ENCODE data around the gene SSX2IP.
"Not testable (repeated sequence)": the region's sequence is repeated elsewhere in the genome, so short reads cannot be mapped to it uniquely, and the experiment has no call there.

The SSX2IP gene, protein sequence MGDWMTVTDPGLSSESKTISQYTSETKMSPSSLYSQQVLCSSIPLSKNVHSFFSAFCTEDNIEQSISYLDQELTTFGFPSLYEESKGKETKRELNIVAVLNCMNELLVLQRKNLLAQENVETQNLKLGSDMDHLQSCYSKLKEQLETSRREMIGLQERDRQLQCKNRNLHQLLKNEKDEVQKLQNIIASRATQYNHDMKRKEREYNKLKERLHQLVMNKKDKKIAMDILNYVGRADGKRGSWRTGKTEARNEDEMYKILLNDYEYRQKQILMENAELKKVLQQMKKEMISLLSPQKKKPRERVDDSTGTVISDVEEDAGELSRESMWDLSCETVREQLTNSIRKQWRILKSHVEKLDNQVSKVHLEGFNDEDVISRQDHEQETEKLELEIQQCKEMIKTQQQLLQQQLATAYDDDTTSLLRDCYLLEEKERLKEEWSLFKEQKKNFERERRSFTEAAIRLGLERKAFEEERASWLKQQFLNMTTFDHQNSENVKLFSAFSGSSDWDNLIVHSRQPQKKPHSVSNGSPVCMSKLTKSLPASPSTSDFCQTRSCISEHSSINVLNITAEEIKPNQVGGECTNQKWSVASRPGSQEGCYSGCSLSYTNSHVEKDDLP

DNA sequence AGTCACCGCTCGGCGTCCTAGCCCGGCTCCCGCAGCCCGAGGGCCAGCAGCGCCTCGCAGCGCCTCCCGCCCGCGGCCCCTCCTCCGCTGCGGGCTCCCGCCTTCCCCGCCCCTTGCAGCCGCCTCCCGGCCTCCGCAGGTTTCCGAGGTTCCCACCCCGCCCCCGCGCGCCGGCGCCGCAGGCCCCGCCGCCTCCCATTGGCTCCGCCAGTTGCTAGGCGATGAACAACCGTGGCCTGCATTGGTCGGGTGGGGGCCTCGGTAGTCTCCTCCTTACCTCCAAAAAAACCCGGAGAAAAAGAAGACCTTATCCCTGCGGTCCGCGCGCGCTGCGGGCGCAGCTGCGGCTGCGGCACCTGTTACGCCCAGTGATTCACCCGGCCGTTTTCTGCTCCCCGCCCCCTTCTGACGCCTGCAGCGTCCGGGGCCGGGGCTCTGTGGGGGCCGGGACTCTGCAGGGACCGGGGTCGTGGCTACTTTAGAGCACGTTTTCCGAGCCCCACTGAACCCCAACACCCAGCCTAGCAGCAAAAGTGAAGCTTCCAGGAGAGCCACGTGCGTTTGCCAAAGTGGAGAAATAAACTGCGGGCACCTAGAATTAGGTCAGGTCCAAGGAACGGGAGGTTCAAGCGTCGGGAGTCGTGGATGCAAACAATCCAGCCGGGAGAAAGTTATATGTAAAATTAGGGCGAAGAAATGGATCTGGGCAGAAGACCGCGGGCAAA is at the start of gene SSX2IP:
TSS of gene SSX2IP (minus strand) at position 65 of the 725 bp plus-strand sequence. CDS start 19,242 bp downstream, outside the sequence.
- DNase-seq (ENCODE audit: low read depth in 1 of 2, low spot score in 1 of 2): peak; percentile 99 to 100

DNA sequence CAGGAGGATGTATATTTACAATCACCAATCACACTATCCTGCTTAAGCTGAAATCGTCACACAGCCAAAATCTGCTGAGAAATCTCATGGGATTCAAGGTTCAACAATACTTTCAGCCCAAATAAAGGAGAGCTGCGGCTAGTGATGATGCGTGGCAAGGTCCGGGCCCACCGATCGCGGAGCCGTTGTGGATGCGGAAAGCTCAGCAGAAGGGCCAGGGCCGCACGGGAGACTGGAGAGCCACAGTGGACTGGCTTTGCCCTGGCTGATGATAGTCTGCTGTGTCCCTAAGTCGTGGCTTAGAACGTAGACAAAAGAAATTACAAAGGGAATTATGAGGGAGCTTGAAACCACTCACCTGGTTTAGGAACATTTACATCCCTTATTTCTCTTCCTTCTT is 48.0 kb upstream of the SSX2IP start:
- DNase-seq (ENCODE audit: low read depth in 1 of 2, low spot score in 1 of 2): no peak

DNA sequence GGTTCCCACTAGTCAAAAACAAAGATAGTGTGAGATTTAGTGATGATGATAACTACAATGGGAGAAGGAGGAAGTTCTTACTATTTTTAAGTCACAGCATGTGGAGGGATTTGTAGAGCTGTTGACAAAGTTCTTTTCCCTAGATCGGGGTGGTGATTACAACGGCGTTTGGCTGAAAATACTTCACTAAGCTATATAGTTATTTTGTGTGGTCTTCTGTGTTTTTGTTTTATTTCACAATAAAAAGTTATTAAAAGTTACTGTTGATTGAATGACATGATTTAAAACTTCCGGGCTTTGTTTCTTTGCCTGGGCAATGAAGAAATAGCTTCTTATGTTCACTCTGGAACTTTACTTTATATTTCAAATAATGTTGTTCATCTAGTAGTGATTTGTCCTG is 47.3 kb upstream of the SSX2IP start:
- no peak for DNase-seq (ENCODE audit: low read depth in 1 of 2, low spot score in 1 of 2)

DNA sequence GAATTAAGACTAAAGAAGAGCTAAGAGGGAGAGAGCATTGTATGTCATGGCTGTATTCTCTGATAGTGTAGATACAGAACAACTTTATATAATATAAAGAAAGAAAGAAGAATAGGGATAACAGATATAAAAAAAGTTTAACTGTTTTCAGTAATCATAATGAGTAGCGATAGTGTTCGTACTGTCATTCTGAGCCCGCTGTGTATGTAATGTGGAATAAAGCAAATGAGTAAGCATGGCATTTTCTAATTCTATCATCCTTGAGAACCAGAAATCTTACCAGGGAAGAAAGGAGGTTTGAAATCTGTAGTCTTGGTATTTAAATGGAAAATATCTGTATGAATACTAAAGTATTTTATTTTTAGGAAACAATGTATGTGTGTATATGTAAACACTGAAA is 46.7 kb upstream of the SSX2IP start:
- DNase-seq (ENCODE audit: low read depth in 1 of 2, low spot score in 1 of 2): no peak

DNA sequence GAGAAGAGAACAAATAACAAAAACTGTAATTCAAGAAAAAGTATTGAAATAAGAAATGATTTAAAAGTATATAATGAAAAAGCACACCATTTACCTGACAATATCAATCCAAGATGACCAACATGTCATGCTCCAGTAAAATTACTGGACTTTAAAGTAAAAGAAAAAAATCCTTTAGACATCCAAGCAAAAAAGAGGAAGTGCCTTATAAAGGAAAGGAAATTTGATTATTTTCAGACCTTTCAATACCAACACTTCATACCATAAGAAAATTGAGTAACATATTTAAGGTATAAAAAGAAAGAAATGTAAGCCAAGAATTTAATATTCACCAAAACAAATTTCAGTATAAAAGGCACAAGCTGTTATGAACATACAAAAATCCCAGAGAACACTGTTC is 46.2 kb upstream of the SSX2IP start:
- DNase-seq (ENCODE audit: low read depth in 1 of 2, low spot score in 1 of 2): no peak

DNA sequence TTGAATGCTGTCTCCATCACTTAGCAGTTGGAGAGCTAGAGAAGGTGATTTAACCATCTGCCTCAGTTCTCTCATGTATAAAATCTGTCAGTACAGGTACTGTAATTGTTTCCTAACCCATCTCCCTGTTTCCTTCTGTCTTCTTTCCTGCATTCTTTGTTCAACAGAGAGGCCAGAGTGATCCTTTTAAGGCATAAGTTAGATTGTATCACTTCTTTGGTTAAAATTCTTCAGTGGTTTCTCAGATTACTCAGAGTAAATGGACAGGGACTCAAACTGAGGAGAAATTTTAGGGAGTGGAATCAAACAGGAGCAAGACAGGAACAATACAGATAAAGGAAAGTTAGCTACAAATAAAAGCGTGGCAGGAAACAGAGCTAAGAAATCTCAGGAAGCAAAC is 45.2 kb upstream of the SSX2IP start:
- no peak for DNase-seq (ENCODE audit: low read depth in 1 of 2, low spot score in 1 of 2)

DNA sequence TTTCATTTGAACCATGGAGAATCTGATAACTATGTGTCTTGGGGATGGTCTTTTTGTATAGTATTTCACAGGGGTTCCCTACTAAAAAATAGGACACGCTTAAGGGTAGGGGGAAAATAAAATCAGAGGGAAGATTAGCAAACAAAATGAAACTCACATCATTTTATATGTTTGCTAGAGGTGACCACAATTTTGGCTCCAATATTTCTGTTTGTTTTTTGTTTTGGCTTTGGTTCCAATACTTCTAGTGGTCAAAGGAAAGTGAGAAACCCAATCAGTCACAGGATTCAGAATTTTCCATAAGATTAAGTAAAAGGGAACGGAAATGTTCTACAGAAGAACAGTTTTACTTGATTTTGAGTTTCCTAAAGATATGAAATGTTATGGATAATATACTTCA is 42.3 kb upstream of the SSX2IP start:
- DNase-seq (ENCODE audit: low read depth in 1 of 2, low spot score in 1 of 2): no peak

DNA sequence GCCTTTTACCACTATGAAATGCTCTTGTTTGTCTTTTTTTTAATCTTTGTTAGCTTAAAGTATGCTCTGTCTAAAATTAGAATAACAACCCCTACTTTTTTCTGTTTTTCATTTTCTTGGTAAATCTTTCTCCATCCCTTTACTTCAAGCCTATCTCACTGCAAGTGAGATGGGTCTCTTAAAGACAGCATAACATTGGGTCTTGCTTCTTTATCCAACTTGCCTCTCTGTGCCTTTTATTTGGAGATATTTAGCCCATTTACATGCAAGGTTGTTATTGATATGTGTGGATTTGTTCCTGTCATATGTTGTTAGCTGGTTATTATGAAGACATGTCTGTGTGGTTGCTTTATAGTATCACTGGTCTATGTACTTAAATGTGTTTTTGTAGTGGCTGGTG is 41.3 kb upstream of the SSX2IP start:
- no peak for DNase-seq (ENCODE audit: low read depth in 1 of 2, low spot score in 1 of 2)

DNA sequence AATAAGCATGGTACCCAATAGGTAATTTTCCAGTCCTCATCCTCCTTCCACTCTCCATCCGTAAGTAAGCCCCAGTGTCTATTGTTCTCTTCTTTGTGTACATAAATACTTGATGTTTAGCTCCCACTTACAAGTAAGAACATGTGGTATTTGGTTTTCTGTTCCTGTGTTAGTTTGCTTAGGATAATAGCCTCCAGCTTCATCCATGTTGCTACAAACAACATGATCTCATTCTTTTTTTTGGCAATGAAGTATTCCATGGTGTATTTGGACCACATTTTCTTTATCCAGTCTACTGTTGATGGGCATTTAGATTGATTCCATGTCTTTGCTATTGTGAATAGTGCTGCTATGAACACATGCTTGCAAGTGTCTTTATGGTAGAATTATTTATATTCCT is 37.5 kb upstream of the SSX2IP start:
- not testable (repeated sequence) for DNase-seq (ENCODE audit: low read depth in 1 of 2, low spot score in 1 of 2)

DNA sequence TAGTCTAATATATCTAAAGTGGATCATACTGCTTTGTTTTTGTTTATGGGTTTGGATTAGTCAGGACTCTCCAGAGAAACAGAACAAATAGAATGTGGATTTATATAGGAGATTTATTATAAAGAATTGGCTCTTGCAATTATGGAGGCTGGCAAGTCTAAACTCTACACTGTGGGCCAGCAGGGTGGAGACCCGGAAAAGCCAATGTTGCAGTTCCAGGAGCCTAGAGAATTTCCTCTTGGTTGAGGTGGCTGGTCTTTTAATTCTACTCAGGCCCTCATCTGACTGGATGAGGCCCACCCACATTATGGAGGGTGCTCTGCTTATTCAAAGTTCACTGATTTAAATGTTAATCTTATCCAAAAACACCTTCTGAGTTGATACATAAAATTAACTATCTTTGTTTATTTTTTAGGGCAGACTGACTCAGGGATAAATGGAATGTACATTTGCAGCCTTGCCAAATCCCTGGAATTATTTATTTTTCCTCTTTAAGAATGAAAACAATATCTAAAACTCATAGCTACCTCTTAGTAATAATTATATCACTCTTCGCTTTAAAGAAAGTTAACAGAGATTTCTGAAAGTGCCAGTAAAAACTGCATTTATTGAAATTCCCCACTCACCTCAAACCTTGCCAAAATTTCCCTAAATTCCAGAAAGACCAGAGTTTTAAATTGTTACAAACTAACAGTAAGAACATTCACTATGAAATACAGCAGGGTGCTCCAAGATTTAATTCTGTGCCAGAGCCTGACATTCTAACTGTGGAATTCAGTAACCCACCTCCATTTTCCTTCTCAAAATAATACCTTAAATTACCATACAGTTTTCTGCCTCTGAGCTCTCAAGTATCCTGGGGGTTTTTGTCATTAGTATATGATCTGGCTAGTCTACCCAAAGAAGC is 36.6 kb upstream of the SSX2IP start:
- DNase-seq (ENCODE audit: low read depth in 1 of 2, low spot score in 1 of 2): no peak

DNA sequence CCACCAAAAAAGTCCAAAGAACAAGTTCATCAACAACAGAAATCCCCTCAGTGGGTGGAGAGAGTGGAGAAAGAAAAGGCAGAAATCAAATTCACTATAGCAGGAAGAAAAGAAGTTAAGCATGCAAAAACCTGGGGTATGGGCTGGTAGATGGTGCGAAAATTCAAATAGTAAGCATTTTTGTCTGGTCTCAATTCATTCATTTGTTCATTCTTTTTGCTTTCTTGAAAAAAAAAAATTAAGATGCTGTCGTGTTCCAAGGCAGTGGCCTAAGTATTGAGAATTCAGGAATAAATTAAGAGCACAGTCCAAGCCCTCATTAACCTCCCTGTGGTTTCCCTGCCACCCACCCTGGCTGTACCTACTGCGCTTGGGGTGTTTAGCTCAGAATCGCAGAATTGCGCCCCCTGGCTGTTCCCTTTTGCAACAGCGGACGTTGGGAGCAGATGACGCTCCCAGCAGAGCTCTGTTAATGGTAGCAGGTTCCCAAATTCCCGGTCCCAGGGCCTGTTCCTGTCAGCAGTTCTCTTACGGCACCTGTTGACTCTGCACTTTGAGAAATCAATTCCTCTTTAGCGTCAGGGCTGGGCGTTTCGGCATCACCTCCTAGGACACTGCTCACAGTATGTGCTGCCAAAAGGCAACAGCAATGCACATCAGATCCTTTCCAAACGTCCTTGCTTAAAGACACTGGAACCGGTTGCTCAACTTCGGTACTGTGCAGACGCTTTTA is 34.0 kb upstream of the SSX2IP start:
- DNase-seq (ENCODE audit: low read depth in 1 of 2, low spot score in 1 of 2): peak in 1 of 2 donors; percentile 24

DNA sequence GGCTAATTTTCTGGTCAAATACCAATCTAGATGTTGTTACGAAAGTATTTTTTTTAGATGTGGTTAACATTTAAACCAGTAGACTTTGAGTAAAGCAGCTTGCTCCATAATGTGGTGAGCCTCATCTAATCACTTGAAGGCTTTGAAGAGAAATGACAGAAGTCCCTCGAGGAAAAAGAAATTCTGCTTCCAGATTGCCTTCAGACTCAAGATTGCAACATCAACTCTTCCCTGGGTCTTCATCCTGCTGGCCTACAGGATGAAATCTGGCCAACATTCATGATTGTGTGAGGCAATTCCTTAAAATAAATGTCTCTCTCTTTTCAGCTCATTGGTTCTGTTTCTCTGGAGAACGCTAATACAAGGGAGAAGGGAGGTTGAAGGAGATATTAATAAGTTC is 32.5 kb upstream of the SSX2IP start:
- DNase-seq (ENCODE audit: low read depth in 1 of 2, low spot score in 1 of 2): no peak

DNA sequence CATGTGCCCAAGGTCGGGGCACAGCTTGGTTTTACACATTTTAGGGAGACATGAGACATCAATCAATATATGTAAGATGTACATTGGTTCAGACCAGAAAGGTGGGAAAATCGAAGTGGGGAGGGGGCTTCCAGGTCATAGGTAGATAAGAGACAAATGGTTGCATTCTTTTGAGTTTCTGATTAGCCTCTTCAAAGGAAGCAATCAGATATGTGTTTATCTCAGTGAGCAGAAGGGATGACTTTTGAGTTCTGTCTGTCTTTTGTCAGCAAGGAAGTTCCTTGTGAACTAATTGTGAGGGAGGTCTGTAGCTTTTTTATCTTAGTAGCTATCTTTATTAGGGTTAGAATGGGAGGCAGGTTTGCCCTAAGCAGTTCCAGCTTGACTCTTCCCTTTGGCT is 31.6 kb upstream of the SSX2IP start:
- DNase-seq (ENCODE audit: low read depth in 1 of 2, low spot score in 1 of 2): not testable (repeated sequence)

DNA sequence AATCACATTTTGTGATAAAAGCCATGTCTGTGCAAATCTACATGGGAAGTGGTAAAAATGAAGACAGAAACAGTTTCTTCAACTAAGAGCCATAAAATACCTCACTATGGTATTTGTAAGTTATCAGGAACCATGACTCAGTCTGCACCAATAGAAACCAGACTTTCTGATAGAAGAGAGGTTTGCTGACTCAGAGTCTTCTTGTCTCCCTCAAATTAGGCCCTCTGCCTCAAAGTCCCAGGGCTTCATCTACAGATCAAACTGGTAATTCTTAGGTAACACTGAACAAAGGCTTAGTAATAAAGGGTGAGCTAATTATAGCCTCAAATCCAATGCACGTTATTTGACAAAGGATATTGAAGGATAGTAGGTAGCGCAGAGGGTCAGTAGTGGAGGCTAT is 30.9 kb upstream of the SSX2IP start:
- no peak for DNase-seq (ENCODE audit: low read depth in 1 of 2, low spot score in 1 of 2)

DNA sequence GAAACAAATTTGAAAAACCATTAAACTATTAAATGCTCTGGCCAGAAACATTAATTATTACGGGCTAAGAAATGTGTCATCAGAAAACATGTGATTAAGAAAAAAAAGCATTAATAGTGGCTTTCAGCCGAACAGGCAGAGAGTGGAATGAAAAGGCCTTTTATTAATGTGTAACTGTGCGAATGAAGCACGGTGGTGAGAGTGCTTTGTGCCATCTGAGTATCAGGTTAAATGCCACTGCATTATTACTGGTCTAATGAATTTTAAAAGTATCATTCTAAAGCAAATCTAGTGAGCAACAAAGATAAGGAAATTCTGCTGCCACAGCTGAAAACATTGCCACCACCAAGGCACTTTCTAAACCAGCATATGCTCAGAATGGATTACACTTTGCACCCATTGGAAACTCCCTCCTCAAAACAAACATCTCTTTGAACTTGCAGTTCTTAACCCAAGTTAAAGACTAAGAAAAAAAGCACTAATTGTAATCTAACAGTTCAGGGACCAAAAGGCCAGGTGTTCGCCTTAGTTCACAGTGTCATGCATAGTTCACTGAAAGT is 30.0 kb upstream of the SSX2IP start:
- no peak for DNase-seq (ENCODE audit: low read depth in 1 of 2, low spot score in 1 of 2)

DNA sequence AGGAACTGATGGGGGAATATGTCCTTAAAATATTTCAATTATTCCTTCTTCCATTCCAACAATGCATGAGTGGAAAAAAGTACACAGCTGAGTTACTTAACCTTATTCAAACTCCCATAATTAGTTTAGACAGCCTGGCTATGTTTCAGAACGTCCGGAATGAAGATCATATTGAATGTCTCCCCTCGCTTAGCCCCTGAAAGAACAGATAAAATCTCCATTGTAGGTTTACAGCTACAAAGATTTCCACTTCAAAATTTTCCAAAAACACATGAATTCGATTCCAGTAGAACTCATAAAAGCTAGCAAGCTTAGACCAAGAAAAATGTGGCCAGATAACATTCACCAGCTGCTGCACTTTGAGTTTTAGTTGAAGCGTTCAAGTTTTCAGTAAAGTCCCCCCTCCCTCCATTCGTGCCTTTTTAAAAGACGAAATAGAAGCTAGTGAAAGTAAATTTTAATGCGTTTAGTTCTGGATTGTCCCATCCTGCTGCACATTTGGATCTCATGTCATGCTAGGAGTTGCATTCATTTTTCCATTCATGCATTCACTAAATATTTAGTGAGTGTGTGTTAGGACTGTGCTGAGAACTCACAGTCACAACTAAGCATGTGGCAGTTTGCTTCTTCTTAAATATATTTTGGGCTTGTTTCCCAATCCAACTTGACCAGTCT is 29.4 kb upstream of the SSX2IP start:
- DNase-seq (ENCODE audit: low read depth in 1 of 2, low spot score in 1 of 2): no peak

DNA sequence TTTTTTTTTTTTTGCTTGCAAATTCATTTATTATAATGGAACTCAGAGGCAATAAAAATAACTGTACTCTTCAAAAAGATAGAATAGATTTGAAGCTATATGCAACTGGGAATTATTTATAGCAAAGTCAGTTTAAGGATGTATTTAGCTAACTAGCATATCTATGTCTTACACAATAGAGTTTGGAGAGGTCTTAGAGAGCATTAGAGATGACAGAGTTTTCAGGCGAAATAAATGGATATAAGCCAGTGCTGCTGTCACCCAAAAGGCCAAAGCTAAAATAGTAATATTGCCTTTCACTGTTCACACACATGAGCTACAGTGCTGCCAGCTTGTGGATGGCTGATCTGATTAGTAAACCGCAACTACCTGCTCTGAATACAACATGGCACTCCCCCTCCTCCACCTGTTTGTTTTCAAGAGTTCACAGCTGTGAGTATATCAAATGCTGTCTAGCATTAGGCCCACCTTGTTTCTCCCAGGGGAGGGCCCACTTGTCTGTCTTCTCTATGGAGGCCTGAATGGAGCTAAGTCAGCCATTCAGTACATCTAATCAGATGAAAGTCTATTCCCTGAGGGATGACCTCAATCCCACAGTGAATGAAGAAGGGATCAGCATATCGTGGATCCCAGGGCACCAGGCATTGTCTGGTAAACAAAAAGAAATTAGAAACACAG is 25.2 kb upstream of the SSX2IP start:
- no peak for DNase-seq (ENCODE audit: low read depth in 1 of 2, low spot score in 1 of 2)

DNA sequence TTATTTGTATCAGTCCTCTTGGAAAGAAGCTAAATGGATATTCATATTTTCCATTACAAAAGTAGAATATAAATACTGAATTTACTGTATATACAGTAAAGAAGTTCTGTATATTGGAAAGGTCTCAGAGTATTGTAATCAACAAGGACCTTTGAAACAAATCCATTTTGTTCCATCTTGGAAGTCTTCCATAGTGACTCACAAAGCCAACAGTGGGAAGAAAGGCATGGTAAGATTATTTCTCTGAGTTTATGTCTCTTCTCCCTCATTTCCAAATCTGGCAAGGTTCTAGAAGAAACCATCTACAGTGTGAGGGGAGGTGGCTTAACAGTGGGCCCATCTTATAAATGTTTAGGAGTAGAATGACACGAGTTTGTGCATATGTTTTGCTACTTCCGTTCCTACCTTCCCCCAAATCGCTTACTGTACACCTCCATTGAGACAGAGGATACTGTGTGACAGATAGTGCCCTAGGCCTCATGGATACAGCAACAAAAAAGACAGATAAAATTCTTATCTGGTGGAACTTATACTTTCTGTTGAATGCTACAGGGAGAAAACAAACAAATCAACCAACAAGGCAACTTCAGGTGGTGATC is 22.1 kb upstream of the SSX2IP start:
- DNase-seq (ENCODE audit: low read depth in 1 of 2, low spot score in 1 of 2): no peak

DNA sequence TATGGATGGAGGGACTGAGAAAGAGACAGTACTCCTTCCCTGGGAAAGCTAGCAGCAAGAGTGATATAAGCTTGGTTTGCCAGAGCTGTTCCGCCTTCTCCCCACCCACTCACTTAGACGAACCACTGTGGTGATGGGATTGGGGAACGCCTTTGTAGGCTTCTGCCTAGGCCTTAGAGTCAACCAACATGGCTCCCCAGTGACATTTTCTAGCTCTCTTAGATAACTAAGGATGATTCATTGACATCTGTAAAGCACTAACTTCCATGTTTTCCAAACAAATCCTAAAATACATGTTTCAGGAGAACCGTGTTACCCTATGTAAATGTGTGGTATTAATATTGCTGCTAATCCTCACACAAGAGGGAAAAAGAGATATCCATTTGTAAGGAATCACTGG is 21.6 kb upstream of the SSX2IP start:
- DNase-seq (ENCODE audit: low read depth in 1 of 2, low spot score in 1 of 2): no peak
